Mesenchymal stem cell (in vitro differentiated cells and primary cell): Measurements from ENCODE around the gene C20orf96.

Experiments
- DNase-seq: peaks from one replicate; pipeline ENCODE4 v3.0.0-alpha.2; 2013
- H2AFZ ChIP-seq: one replicate; pipeline ENCODE4 v1.6.1; 2013; ENCODE audit warnings: low read depth, mild to moderate bottlenecking, control low read depth, inconsistent platforms, low read length, moderate library complexity
- H2AK5ac ChIP-seq: 2 replicates; pipeline ENCODE4 v1.6.1; 2013; ENCODE audit warnings: low read length, moderate library complexity, mild to moderate bottlenecking, inconsistent platforms; ENCODE audit not compliant: severe bottlenecking
- H2BK120ac ChIP-seq: one replicate; pipeline ENCODE4 v1.6.1; 2013; ENCODE audit warnings: low read depth, mild to moderate bottlenecking, inconsistent platforms, low read length, moderate library complexity
- H2BK12ac ChIP-seq, 2 experiments: one replicate each; pipeline ENCODE4 v1.6.1; 2013; ENCODE audit warnings: inconsistent platforms in 2 of 2, low read length in 2 of 2, mild to moderate bottlenecking in 2 of 2, moderate library complexity in 2 of 2, control low read depth in 1 of 2
- H2BK15ac ChIP-seq: one replicate; pipeline ENCODE4 v1.6.1; 2013; ENCODE audit warnings: mild to moderate bottlenecking, low read depth, inconsistent platforms; ENCODE audit not compliant: poor library complexity, severe bottlenecking
- H2BK5ac ChIP-seq: 2 replicates; pipeline ENCODE4 v1.6.1; 2013; ENCODE audit warnings: low read depth, mild to moderate bottlenecking, low read length, control low read depth, inconsistent platforms; ENCODE audit not compliant: poor library complexity, severe bottlenecking
- H3K14ac ChIP-seq, 2 experiments: one replicate each; pipeline ENCODE4 v1.6.1; 2013; ENCODE audit warnings: inconsistent platforms in 2 of 2, low read length in 2 of 2, control low read depth in 1 of 2, mild to moderate bottlenecking in 1 of 2, moderate library complexity in 1 of 2
- H3K18ac ChIP-seq, 2 experiments: one replicate each; pipeline ENCODE4 v1.6.1; 2013; ENCODE audit warnings: inconsistent platforms in 2 of 2, low read length in 2 of 2, control low read depth in 1 of 2, low read depth in 1 of 2, mild to moderate bottlenecking in 1 of 2
- H3K23ac ChIP-seq, 2 experiments: one replicate each; pipeline ENCODE4 v1.6.1; 2013; ENCODE audit warnings: inconsistent platforms in 2 of 2, low read length in 2 of 2, mild to moderate bottlenecking in 2 of 2, moderate library complexity in 2 of 2, control low read depth in 1 of 2
- H3K27ac ChIP-seq: 2 replicates; pipeline ENCODE4 v1.5.1; 2013; ENCODE audit warnings: mild to moderate bottlenecking, moderate library complexity, low read length, control low read depth, inconsistent platforms; ENCODE audit not compliant: poor library complexity, severe bottlenecking
- H3K27me3 ChIP-seq, 2 experiments: 2 replicates each; pipeline versions ENCODE4 v1.6.1 to v1.7.0; 2013; ENCODE audit warnings: low read length in 2 of 2, mild to moderate bottlenecking in 2 of 2, moderate library complexity in 2 of 2, control low read depth in 1 of 2, inconsistent platforms in 1 of 2; ENCODE audit not compliant: control insufficient read depth in 1 of 2, insufficient read depth in 1 of 2
- H3K36me3 ChIP-seq, 2 experiments: 2 replicates each; pipeline versions ENCODE4 v1.6.1 to v1.7.0; 2013; ENCODE audit warnings: low read length in 2 of 2, control low read depth in 1 of 2, inconsistent platforms in 1 of 2, low read depth in 1 of 2, mild to moderate bottlenecking in 1 of 2; ENCODE audit not compliant: insufficient read depth in 2 of 2, control insufficient read depth in 1 of 2
- H3K4ac ChIP-seq, 2 experiments: one replicate each; pipeline ENCODE4 v1.6.1; 2013; ENCODE audit warnings: inconsistent platforms in 2 of 2, low read length in 2 of 2, mild to moderate bottlenecking in 2 of 2, moderate library complexity in 2 of 2, control low read depth in 1 of 2, low read depth in 1 of 2
- H3K4me1 ChIP-seq: 2 replicates; pipeline ENCODE4 v1.6.1; 2013; ENCODE audit warnings: low read depth, low read length, control low read depth; ENCODE audit not compliant: control insufficient read depth, insufficient read depth
- H3K4me2 ChIP-seq: 2 replicates; pipeline ENCODE4 v1.6.1; 2013; ENCODE audit warnings: low read length, mild to moderate bottlenecking, inconsistent platforms; ENCODE audit not compliant: poor library complexity, severe bottlenecking
- H3K4me3 ChIP-seq, 2 experiments: 2 replicates each; pipeline versions ENCODE4 v1.5.1 to v1.7.0; 2013; ENCODE audit warnings: low read length in 2 of 2, mild to moderate bottlenecking in 2 of 2, control low read depth in 1 of 2, low read depth in 1 of 2; ENCODE audit not compliant: insufficient read depth in 1 of 2
- H3K79me1 ChIP-seq: replicated peaks from 2 replicates; pipeline ENCODE4 v1.6.1; 2013; ENCODE audit warnings: mild to moderate bottlenecking, control low read depth, low read length, inconsistent platforms; ENCODE audit not compliant: poor library complexity, severe bottlenecking
- H3K9ac ChIP-seq: 2 replicates; pipeline ENCODE4 v1.7.0; 2013; ENCODE audit warnings: mild to moderate bottlenecking, low read length, moderate library complexity
- H3K9me3 ChIP-seq: 2 replicates; pipeline ENCODE4 v1.7.0; 2013; ENCODE audit warnings: mild to moderate bottlenecking, low read length; ENCODE audit not compliant: control insufficient read depth
- H4K8ac ChIP-seq: one replicate; pipeline ENCODE4 v1.6.1; 2013; ENCODE audit warnings: inconsistent platforms, mild to moderate bottlenecking, low read length, moderate library complexity
- H4K91ac ChIP-seq: one replicate; pipeline ENCODE4 v1.6.1; 2013; ENCODE audit warnings: mild to moderate bottlenecking, low read length, inconsistent platforms
- WGBS: methylation state at CpG from one replicate; pipeline ENCODE4 v1.1.7; 2013; ENCODE audit warnings: mixed read lengths; 5-methylcytosine and 5-hydroxymethylcytosine counted together

Gene C20orf96

DNA sequence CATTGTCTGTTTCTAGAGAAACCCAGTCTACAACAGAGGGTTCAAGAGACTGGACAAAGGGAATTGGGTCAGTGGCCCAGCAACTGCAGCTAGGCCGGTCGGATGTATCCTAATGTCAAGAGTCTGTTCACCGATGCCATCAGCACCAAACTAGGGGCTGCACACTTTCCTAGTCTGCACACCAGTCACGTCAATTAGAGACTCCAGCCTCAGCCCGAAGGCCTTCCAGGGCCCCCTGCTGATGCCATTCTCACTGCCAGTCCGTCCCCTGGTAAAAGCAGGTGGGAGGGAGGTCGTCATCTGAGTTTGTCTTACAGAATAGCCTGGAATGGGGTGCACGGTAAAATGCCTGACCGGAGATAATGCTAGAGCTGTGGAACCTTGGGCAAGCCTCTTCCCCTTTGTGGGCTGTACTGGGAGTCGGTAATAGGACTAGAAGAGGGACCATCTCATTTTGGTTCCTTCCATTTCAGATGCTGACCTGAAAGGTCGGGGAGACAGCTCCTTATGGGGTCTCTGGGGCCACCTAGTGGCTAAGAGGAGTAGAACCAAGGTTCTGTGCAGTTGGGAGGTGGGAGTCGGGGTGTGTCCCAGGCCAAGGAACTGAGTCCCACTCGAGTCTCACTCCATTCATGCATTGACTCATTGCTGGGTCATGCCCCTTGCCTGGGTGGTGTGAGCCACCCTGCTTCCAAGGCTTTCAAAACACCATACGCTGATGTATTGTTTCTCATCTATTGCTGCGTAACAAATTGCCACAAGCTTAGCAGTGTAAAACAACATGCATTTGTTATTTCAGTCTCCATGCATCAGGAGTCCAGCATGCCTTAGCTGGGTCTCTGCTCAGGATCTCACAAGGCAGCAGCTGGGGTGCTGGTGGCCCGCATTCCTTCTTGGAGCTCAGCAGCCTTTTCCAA is 39.9 kb upstream of the C20orf96 start:
- peak overlapping the region; percentile 7 to 17 for H3K4me3 ChIP-seq
- no peak overlapping the region for H3K23ac ChIP-seq
- H3K14ac ChIP-seq, result no peak overlapping the region
- peak; percentile 83 for DNase-seq
- no peak overlapping the region for H2BK120ac ChIP-seq
- WGBS, result 53% methylated on average over 16 of the region's 16 CpGs
- peak overlapping the region; percentile 64 for H3K9ac ChIP-seq
- no peak overlapping the region for H3K18ac ChIP-seq
- H3K36me3 ChIP-seq, result peaks cover 11 to 24% of the 10 kb centered on the region in 2 experiments
- no peak overlapping the region for H2BK15ac ChIP-seq
- no peaks in the 10 kb centered on the region for H3K27me3 ChIP-seq
- no peak overlapping the region for H3K4ac ChIP-seq
- no peak overlapping the region for H2AFZ ChIP-seq
- H2BK12ac ChIP-seq, result peak overlapping the region in 1 of 2 experiments; percentile 19
- H3K27ac ChIP-seq, result peak overlapping the region; percentile 31
- peak overlapping the region; percentile 69 for H4K8ac ChIP-seq
- no peak overlapping the region for H4K91ac ChIP-seq
- peak overlapping the region; percentile 32 for H3K4me2 ChIP-seq
- H3K79me1 ChIP-seq, result peaks cover 7% of the 10 kb centered on the region
- no peak overlapping the region for H2BK5ac ChIP-seq
- peaks cover 28% of the 10 kb centered on the region for H3K4me1 ChIP-seq
- no peaks in the 10 kb centered on the region for H3K9me3 ChIP-seq
- no peak overlapping the region for H2AK5ac ChIP-seq

DNA sequence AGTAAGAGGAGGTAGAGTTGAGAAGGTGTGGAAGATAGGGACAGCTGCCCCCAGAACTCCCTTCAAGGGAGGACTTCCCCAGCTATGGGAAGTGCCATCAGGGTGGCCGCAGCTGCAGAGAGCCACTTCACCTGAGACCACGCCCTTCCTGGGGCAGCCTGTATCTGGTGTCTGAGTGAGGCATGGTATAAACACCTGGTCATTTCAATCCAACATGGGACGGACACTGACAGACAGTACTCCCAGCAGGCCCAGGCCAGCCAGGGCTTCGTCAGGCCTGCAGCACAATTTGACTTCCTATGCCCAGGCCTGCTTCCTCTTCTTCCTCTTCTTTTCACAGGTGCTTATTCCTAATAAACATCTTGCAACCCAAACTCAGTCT is 39.3 kb upstream of the C20orf96 start:
- Histone ChIP-seq H2BK120ac (no peak overlapping the region), H3K9me3 (no peaks in the 10 kb centered on the region), H2AFZ (no peak overlapping the region), H3K79me1 (peaks cover 7% of the 10 kb centered on the region), H3K27me3 (no peaks in the 10 kb centered on the region), H3K23ac (no peak overlapping the region), H3K27ac (no peak overlapping the region), H3K4me1 (peaks cover 28% of the 10 kb centered on the region), H4K91ac (peak overlapping the region; percentile 58), H3K4me3 (no peak overlapping the region), H3K18ac (no peak overlapping the region), H2AK5ac (no peak overlapping the region), H2BK12ac (peak overlapping the region in 1 of 2 experiments; percentile 67), H3K9ac (peak overlapping the region; percentile 39), H3K4ac (peak overlapping the region in 1 of 2 experiments; percentile 9), H3K36me3 (peaks cover 11 to 24% of the 10 kb centered on the region in 2 experiments), H3K4me2 (peak overlapping the region; percentile 32), H4K8ac (no peak overlapping the region), H2BK15ac (no peak overlapping the region), H2BK5ac (no peak overlapping the region), H3K14ac (no peak overlapping the region)
- DNase-seq, result no peak
- 85% methylated on average over 4 of the region's 4 CpGs for WGBS

DNA sequence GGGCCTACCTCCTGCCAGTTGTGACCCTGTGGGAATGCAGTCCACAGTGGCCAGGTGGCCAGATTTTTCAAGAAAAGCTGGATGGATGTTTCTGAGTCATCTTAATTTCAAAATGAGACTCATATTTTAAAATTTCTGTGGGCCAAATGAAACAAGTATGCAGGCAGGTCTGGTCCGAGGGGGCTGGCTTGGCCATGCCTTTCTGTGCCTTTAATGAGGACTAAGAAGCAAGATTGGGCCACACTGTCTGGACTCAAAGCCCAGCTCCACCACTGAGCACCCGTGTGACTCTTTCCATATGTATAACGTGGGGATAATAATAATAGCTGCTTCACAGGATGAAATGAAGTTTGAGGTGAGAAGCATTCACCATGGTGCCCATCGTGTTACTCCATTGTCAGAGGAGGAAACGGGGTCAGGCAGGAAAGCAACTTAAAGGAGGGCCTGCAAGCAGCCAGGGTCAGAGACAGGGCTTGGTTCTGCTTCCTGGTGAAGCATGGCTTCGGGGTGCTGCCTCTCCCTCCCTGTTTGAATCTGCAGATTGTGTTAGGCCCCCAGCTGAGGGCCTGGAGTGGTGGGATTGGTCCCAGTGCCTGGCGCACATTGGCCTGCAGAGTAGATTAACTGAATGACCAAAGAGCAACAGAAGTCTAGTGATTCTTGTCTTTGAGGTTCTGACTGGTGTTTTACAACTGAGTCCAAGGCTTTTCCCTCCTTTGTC is 38.6 kb upstream of the C20orf96 start:
- Histone ChIP-seq H3K79me1 (peaks cover 7% of the 10 kb centered on the region), H2BK5ac (no peak overlapping the region), H3K14ac (no peak overlapping the region), H3K4me3 (peak overlapping the region in 1 of 2 experiments; percentile 96), H3K4ac (peak overlapping the region in 1 of 2 experiments; percentile 12), H2AFZ (no peak overlapping the region), H3K18ac (no peak overlapping the region), H2BK12ac (no peak overlapping the region), H2AK5ac (no peak overlapping the region), H2BK15ac (no peak overlapping the region), H4K8ac (no peak overlapping the region), H4K91ac (no peak overlapping the region), H3K4me2 (no peak overlapping the region), H3K9me3 (no peaks in the 10 kb centered on the region), H3K36me3 (peaks cover 7 to 24% of the 10 kb centered on the region in 2 experiments), H3K9ac (peak overlapping the region; percentile 39), H3K4me1 (peaks cover 31% of the 10 kb centered on the region), H2BK120ac (no peak overlapping the region), H3K27ac (peak overlapping the region; percentile 30), H3K23ac (peak overlapping the region in 1 of 2 experiments; percentile 83), H3K27me3 (no peaks in the 10 kb centered on the region)
- 75% methylated on average over 6 of the region's 7 CpGs for WGBS
- no peak for DNase-seq
